Stimulated activated CD8-positive, alpha-beta memory T cell treated with anti-CD3 and anti-CD28 coated beads, Interleukin-7, amount 100 ng/mL, for 24 hours (primary cell): Measurements from ENCODE around the gene KCNA5.

Experiments used
- DNase-seq: peaks from one replicate; pipeline ENCODE4 v3.0.0-alpha.2; 2020; ENCODE audit warnings: low read depth

KCNA5 gene

GRCh38 chr12:5043589-5044419 is at the start of gene KCNA5:
Gene KCNA5, plus strand, starts transcription at chr12:5043879. Its CDS starts 269 bp downstream, at chr12:5044148.
- DNase-seq = no peak

- no peak for DNase-seq
Measured at GRCh38 chr12:4994622-4995021, 49.1 kb upstream of the KCNA5 start.

- no peak for DNase-seq
Measured at GRCh38 chr12:4996714-4997113, 47.0 kb upstream of the KCNA5 start.

GRCh38 chr12:4997939-4998338 is 45.7 kb upstream of the KCNA5 start:
- DNase-seq = no peak

- DNase-seq = no peak
Measured at GRCh38 chr12:5000204-5000603, 43.5 kb upstream of the KCNA5 start.

GRCh38 chr12:5000658-5001385 is 42.9 kb upstream of the KCNA5 start:
- DNase-seq = no peak

GRCh38 chr12:5003025-5003666 is 40.5 kb upstream of the KCNA5 start:
- DNase-seq = no peak

GRCh38 chr12:5008661-5009060 is 35.0 kb upstream of the KCNA5 start:
- DNase-seq = no peak

GRCh38 chr12:5010151-5010550 is 33.5 kb upstream of the KCNA5 start:
- DNase-seq = no peak

GRCh38 chr12:5012337-5012736 is 31.3 kb upstream of the KCNA5 start:
- DNase-seq = no peak

- no peak for DNase-seq
Measured at GRCh38 chr12:5013266-5013730, 30.4 kb upstream of the KCNA5 start.

- no peak for DNase-seq
Measured at GRCh38 chr12:5014269-5014668, 29.4 kb upstream of the KCNA5 start.

- DNase-seq = no peak
Measured at GRCh38 chr12:5015711-5016492, 27.8 kb upstream of the KCNA5 start.

GRCh38 chr12:5016526-5016925 is 27.2 kb upstream of the KCNA5 start:
- DNase-seq = no peak

- DNase-seq = no peak
Measured at GRCh38 chr12:5017638-5018348, 25.9 kb upstream of the KCNA5 start.

GRCh38 chr12:5018677-5019076 is 25.0 kb upstream of the KCNA5 start:
- DNase-seq = no peak

GRCh38 chr12:5022025-5022424 is 21.7 kb upstream of the KCNA5 start:
- no peak for DNase-seq

- DNase-seq = no peak
Measured at GRCh38 chr12:5022465-5023061, 21.1 kb upstream of the KCNA5 start.

- no peak for DNase-seq
Measured at GRCh38 chr12:5023842-5024241, 19.8 kb upstream of the KCNA5 start.

GRCh38 chr12:5026342-5026938 is 17.2 kb upstream of the KCNA5 start:
- no peak for DNase-seq
